Keratinocyte (primary cell): ENCODE measurements around the gene CSRP1. TPM values are rescaled to one million over a fixed set of nuclear protein-coding genes. Genes with fewer than 3 reads are reported as not detected.
"Not testable (repeated sequence)": the region's sequence is repeated elsewhere in the genome, so short reads cannot be mapped to it uniquely, and the experiment has no call there.

Source experiments
- DNase-seq: peaks from one replicate; pipeline ENCODE4 v3.0.0-alpha.2; 2011; ENCODE audit warnings: low read depth, missing footprints, low spot score
- FAIRE-seq: peaks from 2 replicates; lab custom pipeline; 2011; peaks lifted over from hg19 to GRCh38; lab: Jason Lieb, UNC
- H2AFZ ChIP-seq: 2 replicates; pipeline ENCODE4 v1.6.0; 2012; ENCODE audit warnings: low read length, control low read depth, inconsistent platforms; ENCODE audit not compliant: control insufficient read depth
- H3K27ac ChIP-seq: 2 replicates; pipeline ENCODE4 v1.5.1; 2011; ENCODE audit warnings: low read length; ENCODE audit not compliant: control insufficient read depth, insufficient read depth
- H3K27me3 ChIP-seq: 3 replicates; pipeline ENCODE4 v1.6.0; 2011; ENCODE audit warnings: low read length; ENCODE audit not compliant: control insufficient read depth, insufficient read depth; ENCODE audit errors: extremely low read depth
- H3K36me3 ChIP-seq, 2 experiments: 2 replicates in 1 of 2; 3 replicates in 1 of 2; pipeline ENCODE4 v1.5.1; 2011; ENCODE audit warnings: low read length in 2 of 2, mild to moderate bottlenecking in 1 of 2; ENCODE audit not compliant: control insufficient read depth in 2 of 2, insufficient read depth in 2 of 2; ENCODE audit errors: extremely low read depth in 1 of 2
- H3K4me1 ChIP-seq: 3 replicates; pipeline ENCODE4 v1.5.1; 2011; ENCODE audit warnings: low read length; ENCODE audit not compliant: control insufficient read depth, insufficient read depth; ENCODE audit errors: extremely low read depth
- H3K4me2 ChIP-seq: 3 replicates; pipeline ENCODE4 v1.6.0; 2011; ENCODE audit warnings: low read depth, low read length; ENCODE audit not compliant: control insufficient read depth, insufficient read depth; ENCODE audit errors: extremely low read depth
- H3K4me3 ChIP-seq, 3 experiments: fragments of 200-600 bp in 1 of 3; sonication (generic) in 1 of 3; 2 replicates in 2 of 3; 3 replicates in 1 of 3; pipeline ENCODE4 v1.5.1; 2011 to 2016; ENCODE audit warnings: low read length in 3 of 3, mild to moderate bottlenecking in 3 of 3, control low read depth in 2 of 3, inconsistent platforms in 1 of 3, low read depth in 1 of 3, mixed read lengths in 1 of 3, mixed run types in 1 of 3, moderate library complexity in 1 of 3; ENCODE audit not compliant: control insufficient read depth in 2 of 3, insufficient read depth in 2 of 3; ENCODE audit errors: extremely low read depth in 1 of 3
- H3K79me2 ChIP-seq: 2 replicates; pipeline ENCODE4 v1.6.0; 2012; ENCODE audit warnings: low read length; ENCODE audit not compliant: control insufficient read depth, insufficient read depth
- H3K9ac ChIP-seq: 3 replicates; pipeline ENCODE4 v1.6.0; 2011; ENCODE audit warnings: low read length; ENCODE audit not compliant: control insufficient read depth, insufficient read depth; ENCODE audit errors: extremely low read depth
- H3K9me1 ChIP-seq: 3 replicates; pipeline ENCODE4 v1.6.0; 2011; ENCODE audit warnings: low read length; ENCODE audit not compliant: control insufficient read depth, insufficient read depth; ENCODE audit errors: extremely low read depth
- H3K9me3 ChIP-seq: 2 replicates; pipeline ENCODE4 v1.5.1; 2012; ENCODE audit warnings: low read depth, low read length; ENCODE audit not compliant: control insufficient read depth
- H4K20me1 ChIP-seq: 3 replicates; pipeline ENCODE4 v1.6.0; 2011; ENCODE audit warnings: low read length; ENCODE audit not compliant: control insufficient read depth, insufficient read depth; ENCODE audit errors: extremely low read depth
- CTCF ChIP-seq, 3 experiments: IDR thresholded peaks in 1 of 3; conservative IDR thresholded peaks in 1 of 3; optimal IDR thresholded peaks in 1 of 3; 2 replicates in 2 of 3; 3 replicates in 1 of 3; pipeline versions ENCODE3 to v1.5.1; 2011; ENCODE audit warnings: low read length in 3 of 3, mild to moderate bottlenecking in 3 of 3, moderate library complexity in 2 of 3, control low read depth in 1 of 3, inconsistent platforms in 1 of 3; ENCODE audit not compliant: insufficient read depth in 2 of 3; ENCODE audit errors: extremely low read depth in 1 of 3
- EZH2 ChIP-seq: IDR thresholded peaks from one replicate; pipeline ENCODE4 v1.6.1; 2012; ENCODE audit warnings: inconsistent platforms, mild to moderate bottlenecking, low read length, moderate library complexity
- dilution Hi-C: fragments of 300-500 bp; cut with MboI; formaldehyde crosslinking; loops from one replicate; pipeline ENCODE4 v1.7.0; 2020; ENCODE audit warnings: low sequenced_read_pairs; ENCODE audit not compliant: extremely low pct_ligation_motif_present
- polyA plus RNA-seq, 5 experiments: library from polyadenylated mRNA; depleted of rRNA in 3 of 5; stranded (reverse) in 3 of 5; stranded (forward) in 1 of 5; unstranded in 1 of 5; fragments of >200 nt; gene quantifications; 1 replicate in 1 of 5; 2 replicates in 3 of 5; 3 replicates in 1 of 5; pipeline versions ENCODE4 v1.2.1 to v1.2.3, GENCODE V29; 2011 to 2012; ENCODE audit warnings: missing spikeins in 2 of 5, low read depth in 1 of 5, low replicate concordance in 1 of 5

CSRP1 gene
- polyA plus RNA-seq, 1 donor (not counting 4 experiments of a cell fraction or from before 2014, with no cell fraction given): 168 TPM

- Histone ChIP-seq H3K27ac (peak overlapping the region; percentile 33), H2AFZ (no peak overlapping the region), H3K9me1 (no peaks in the 10 kb centered on the region), H3K4me1 (peaks cover 23% of the 10 kb centered on the region), H3K36me3 (peaks cover 22 to 49% of the 10 kb centered on the region in 2 experiments), H3K27me3 (no peaks in the 10 kb centered on the region), H3K79me2 (peaks cover 40% of the 10 kb centered on the region), H3K4me2 (peak overlapping the region; percentile 65), H3K9ac (peak overlapping the region; percentile 50), H4K20me1 (peaks cover 16% of the 10 kb centered on the region), H3K9me3 (no peaks in the 10 kb centered on the region), H3K4me3 (peak overlapping the region in 1 of 3 experiments; percentile 14)
- TF ChIP-seq EZH2: no peak
- TF ChIP-seq CTCF (optimal IDR thresholded peaks at IDR 0.05 in 1 of 3, IDR thresholded peaks at IDR 0.05 in 1 of 3, conservative IDR thresholded peaks at IDR 0.05 in 1 of 3; ENCODE audit: extremely low read depth in 1 of 3, insufficient read depth in 2 of 3, low read length in 3 of 3): no peak
- DNase-seq (no peak), FAIRE-seq (peak; percentile 81)
- dilution Hi-C loops: no loop called here
Observed at GRCh38 chr1:201495551-201496295, 11.2 kb downstream of the CSRP1 start.

GRCh38 chr1:201493757-201494617, 12.9 kb downstream of the CSRP1 start:
- Histone ChIP-seq H3K4me1 (peaks cover 40% of the 10 kb centered on the region), H3K36me3 (peaks cover 25 to 57% of the 10 kb centered on the region in 2 experiments), H3K9me3 (no peaks in the 10 kb centered on the region), H3K9me1 (no peaks in the 10 kb centered on the region), H2AFZ (no peak overlapping the region), H3K4me3 (no peak overlapping the region), H3K79me2 (peaks cover 24% of the 10 kb centered on the region), H4K20me1 (peaks cover 17% of the 10 kb centered on the region), H3K9ac (no peak overlapping the region), H3K27ac (no peak overlapping the region), H3K27me3 (no peaks in the 10 kb centered on the region), H3K4me2 (no peak overlapping the region)
- dilution Hi-C loops: no loop called here
- FAIRE-seq (no peak), DNase-seq (no peak)
- no peak for TF ChIP-seq EZH2
- no peak for TF ChIP-seq CTCF (optimal IDR thresholded peaks at IDR 0.05 in 1 of 3, IDR thresholded peaks at IDR 0.05 in 1 of 3, conservative IDR thresholded peaks at IDR 0.05 in 1 of 3; ENCODE audit: extremely low read depth in 1 of 3, insufficient read depth in 2 of 3, low read length in 3 of 3)

- H3K9me1 ChIP-seq, H2AFZ ChIP-seq, H3K4me2 ChIP-seq, H3K27me3 ChIP-seq, DNase-seq, H3K9me3 ChIP-seq, H3K27ac ChIP-seq, FAIRE-seq, H3K4me3 ChIP-seq, dilution Hi-C loops, H3K9ac ChIP-seq: not testable (repeated sequence)
- Histone ChIP-seq H3K79me2 (peaks cover 16% of the 10 kb centered on the region), H3K4me1 (peaks cover 43% of the 10 kb centered on the region), H4K20me1 (peaks cover 11% of the 10 kb centered on the region), H3K36me3 (peaks cover 25 to 55% of the 10 kb centered on the region in 2 experiments)
Observed at GRCh38 chr1:201493026-201493656, 13.8 kb downstream of the CSRP1 start.
